ENCODE results near the gene FABP6. TPM values are rescaled to one million over a fixed set of nuclear protein-coding genes. Genes with fewer than 3 reads are reported as not detected.

The FABP6 gene
- total and polyA plus RNA-seq, 9 of the 15 experiments (the other 6 are each of a cell fraction or from before 2014, with no cell fraction given) = 0.11 to 0.33 (median 0.21) TPM; not detected in 4

- Histone ChIP-seq H3K4me1 (replicated peaks in 1 of 2; ENCODE audit: control insufficient read depth in 2 of 2, insufficient read depth in 2 of 2, low read length in 2 of 2) (peaks cover 0 to 8% of the 10 kb centered on the region in 2 experiments; a peak in 1 of 5 replicates), H3K9ac (ENCODE audit: insufficient read depth in 1 of 2, low read depth in 2 of 2, low read length in 2 of 2) (no peak overlapping the region), H3K9me3 (replicated peaks; ENCODE audit: control insufficient read depth, insufficient read depth, low read depth, low read length) (no peaks in the 10 kb centered on the region), H3K36me3 (ENCODE audit: control insufficient read depth, insufficient read depth, low read length) (no peaks in the 10 kb centered on the region), H3K4me3 (no peak overlapping the region), H3K27me3 (ENCODE audit: control insufficient read depth in 2 of 2, insufficient read depth in 2 of 2, low read length in 2 of 2) (peaks cover 26 to 48% of the 10 kb centered on the region in 2 experiments; a peak in 4 of 5 replicates), H2AFZ (ENCODE audit: low read depth, low read length) (no peak overlapping the region), H3K9me1 (ENCODE audit: control insufficient read depth, insufficient read depth, low read length) (no peaks in the 10 kb centered on the region), H3K4me2 (ENCODE audit: insufficient read depth, low read length) (no peak overlapping the region), H4K20me1 (replicated peaks; ENCODE audit: control insufficient read depth, insufficient read depth, low read length) (no peaks in the 10 kb centered on the region), H3K27ac (ENCODE audit: extremely low read depth, low read depth, low read length) (no peak overlapping the region), H3K79me2 (ENCODE audit: control insufficient read depth, insufficient read depth, low read length) (no peaks in the 10 kb centered on the region)
- intact Hi-C loops (cut with micrococcal nuclease) = no loop called here
- ATAC-seq (no peak), FAIRE-seq (peak; percentile 6), DNase-seq (ENCODE audit: extremely low read depth in 1 of 4, low spot score in 3 of 4) (no peak)
- 0% methylated on average over 4 of the region's 4 CpGs for WGBS (ENCODE audit: insufficient coverage, low coverage, missing lambda C conversion rate)
- in situ Hi-C loops (cut with MboI) = no loop called here
- POLR2A ChIA-PET = interaction anchor here (0.7 to 1.0 kb wide), 2 partner anchors 24 to 34 kb away, joined by 3 to 4 read pairs; no protein-coding TSS in a partner anchor
- CTCF ChIA-PET (ENCODE audit: low intra/inter-chr PET ratio) = no interaction called here
- BruUV-seq (replicated peaks) = no TSS peak
- TF ChIP-seq ZNF699 (CRISPR knock-in tag; IDR thresholded peaks at IDR 0.05; ENCODE audit: insufficient replicate concordance) = no peak
- no peak for TF ChIP-seq SAP30 (IDR thresholded peaks at IDR 0.05; ENCODE audit: borderline replicate concordance, insufficient read depth, low read depth, low read length, poor library complexity, severe bottlenecking)
- TF ChIP-seq ARNT (IDR thresholded peaks at IDR 0.05) = no peak
- TF ChIP-seq ZEB2 (IDR thresholded peaks at IDR 0.05) = no peak
- TF ChIP-seq HDAC2 (IDR thresholded peaks at IDR 0.05) = no peak
- no peak for TF ChIP-seq USF1 (CRISPR knock-in tag; IDR thresholded peaks at IDR 0.05)
- no peak for TF ChIP-seq ETS2 (tag; IDR thresholded peaks at IDR 0.05; ENCODE audit: borderline replicate concordance, poor library complexity, severe bottlenecking)
- no peak for TF ChIP-seq CGGBP1 (CRISPR knock-in tag; IDR thresholded peaks at IDR 0.05)
- no peak for TF ChIP-seq SMAD4 (CRISPR knock-in tag; conservative IDR thresholded peaks at IDR 0.05)
- TF ChIP-seq FOSL1 (tag; conservative IDR thresholded peaks at IDR 0.05) = no peak
- TF ChIP-seq E2F8 (IDR thresholded peaks at IDR 0.05; ENCODE audit: low read depth, partially characterized antibody) = no peak
- TF ChIP-seq POLR3G (IDR thresholded peaks at IDR 0.05; ENCODE audit: extremely low read depth, insufficient read length, insufficient replicate concordance) = no peak
- TF ChIP-seq COPS2 (conservative IDR thresholded peaks at IDR 0.05) = no peak
- TF ChIP-seq RBM39 (optimal IDR thresholded peaks at IDR 0.05; ENCODE audit: low read depth, low read length) = no peak
- TF ChIP-seq, protein P1, sequence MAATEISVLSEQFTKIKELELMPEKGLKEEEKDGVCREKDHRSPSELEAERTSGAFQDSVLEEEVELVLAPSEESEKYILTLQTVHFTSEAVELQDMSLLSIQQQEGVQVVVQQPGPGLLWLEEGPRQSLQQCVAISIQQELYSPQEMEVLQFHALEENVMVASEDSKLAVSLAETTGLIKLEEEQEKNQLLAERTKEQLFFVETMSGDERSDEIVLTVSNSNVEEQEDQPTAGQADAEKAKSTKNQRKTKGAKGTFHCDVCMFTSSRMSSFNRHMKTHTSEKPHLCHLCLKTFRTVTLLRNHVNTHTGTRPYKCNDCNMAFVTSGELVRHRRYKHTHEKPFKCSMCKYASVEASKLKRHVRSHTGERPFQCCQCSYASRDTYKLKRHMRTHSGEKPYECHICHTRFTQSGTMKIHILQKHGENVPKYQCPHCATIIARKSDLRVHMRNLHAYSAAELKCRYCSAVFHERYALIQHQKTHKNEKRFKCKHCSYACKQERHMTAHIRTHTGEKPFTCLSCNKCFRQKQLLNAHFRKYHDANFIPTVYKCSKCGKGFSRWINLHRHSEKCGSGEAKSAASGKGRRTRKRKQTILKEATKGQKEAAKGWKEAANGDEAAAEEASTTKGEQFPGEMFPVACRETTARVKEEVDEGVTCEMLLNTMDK (IDR thresholded peaks at IDR 0.05; ENCODE audit: borderline replicate concordance, insufficient read depth, low read depth, low read length, poor library complexity, severe bottlenecking) = no peak
These were observed 55.1 kb downstream of the FABP6 start for GRCh38 chr5:160284291-160284873.

Measured in K562 (cell line).